Measurements from ENCODE around the gene IRF2BP2.

DNA sequence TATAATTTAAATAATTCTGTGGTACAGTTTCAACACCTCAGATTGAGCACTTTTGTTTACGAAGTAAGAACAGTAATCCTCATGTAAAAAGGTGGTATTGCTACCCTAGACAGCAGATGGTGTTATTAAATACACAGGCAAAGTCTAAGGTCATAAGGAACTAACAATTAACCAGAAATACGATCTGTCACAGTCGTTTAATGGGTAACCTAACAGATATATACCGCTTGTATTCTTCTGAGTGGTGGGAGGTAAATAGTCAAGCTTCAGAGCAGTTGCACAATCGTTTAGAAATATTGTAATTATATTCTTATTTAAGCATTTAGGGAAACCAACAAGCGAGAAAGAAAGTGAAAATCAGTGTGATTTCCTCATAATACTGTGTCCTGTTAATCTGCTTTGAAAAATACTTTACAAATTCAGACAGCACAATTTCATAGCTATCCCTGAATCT is 9.8 kb upstream of the IRF2BP2 start:
- TF ChIP-seq, protein P1, sequence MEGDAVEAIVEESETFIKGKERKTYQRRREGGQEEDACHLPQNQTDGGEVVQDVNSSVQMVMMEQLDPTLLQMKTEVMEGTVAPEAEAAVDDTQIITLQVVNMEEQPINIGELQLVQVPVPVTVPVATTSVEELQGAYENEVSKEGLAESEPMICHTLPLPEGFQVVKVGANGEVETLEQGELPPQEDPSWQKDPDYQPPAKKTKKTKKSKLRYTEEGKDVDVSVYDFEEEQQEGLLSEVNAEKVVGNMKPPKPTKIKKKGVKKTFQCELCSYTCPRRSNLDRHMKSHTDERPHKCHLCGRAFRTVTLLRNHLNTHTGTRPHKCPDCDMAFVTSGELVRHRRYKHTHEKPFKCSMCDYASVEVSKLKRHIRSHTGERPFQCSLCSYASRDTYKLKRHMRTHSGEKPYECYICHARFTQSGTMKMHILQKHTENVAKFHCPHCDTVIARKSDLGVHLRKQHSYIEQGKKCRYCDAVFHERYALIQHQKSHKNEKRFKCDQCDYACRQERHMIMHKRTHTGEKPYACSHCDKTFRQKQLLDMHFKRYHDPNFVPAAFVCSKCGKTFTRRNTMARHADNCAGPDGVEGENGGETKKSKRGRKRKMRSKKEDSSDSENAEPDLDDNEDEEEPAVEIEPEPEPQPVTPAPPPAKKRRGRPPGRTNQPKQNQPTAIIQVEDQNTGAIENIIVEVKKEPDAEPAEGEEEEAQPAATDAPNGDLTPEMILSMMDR (conservative IDR thresholded peaks at IDR 0.05): no peak
- no peak for TF ChIP-seq EZH2 (IDR thresholded peaks at IDR 0.05; ENCODE audit: low read depth)

All from PC-9 (cell line).